HepG2 (cell line): ENCODE results near the gene C19orf44. TPM values are rescaled to one million over a fixed set of nuclear protein-coding genes. Genes with fewer than 3 reads are reported as not detected.
A peak's percentile ranks its signal among the peaks of the same experiment; 100 is the strongest.

Experiments used
- CBX2 ChIP-seq, 2 experiments: fragments of 200-600 bp in 1 of 2; sonication (generic); formaldehyde crosslinking in 1 of 2; IDR thresholded peaks; 2 replicates each; pipeline versions ENCODE4 v1.7.0 to v1.8.1; 2018 to 2022; ENCODE audit warnings: low read depth in 2 of 2, low read length in 1 of 2, mild to moderate bottlenecking in 1 of 2, missing genetic modification reagents in 1 of 2
- FOXJ3 ChIP-seq: sonication (generic); formaldehyde crosslinking; IDR thresholded peaks from 2 replicates; pipeline ENCODE4 v1.4.0; 2020; ENCODE audit warnings: missing genetic modification reagents, mild to moderate bottlenecking, borderline replicate concordance
- JUN ChIP-seq: sonication (generic); formaldehyde crosslinking; IDR thresholded peaks from 2 replicates; pipeline ENCODE4 v1.4.0; 2020; ENCODE audit warnings: mild to moderate bottlenecking, missing genetic modification reagents
- MIER3 ChIP-seq: IDR thresholded peaks from 2 replicates; pipeline ENCODE4 v1.6.1; 2016; ENCODE audit warnings: missing compliant biosample characterization, borderline replicate concordance
- NFKBIZ ChIP-seq: IDR thresholded peaks from 2 replicates; pipeline ENCODE4 v1.6.1; 2018; ENCODE audit warnings: missing genetic modification reagents, missing compliant biosample characterization
- NR2F2 ChIP-seq: IDR thresholded peaks from 2 replicates; pipeline ENCODE4 v1.6.1; 2012; ENCODE audit warnings: low read depth, inconsistent platforms, borderline replicate concordance
- PHB2 ChIP-seq: fragments of 450-650 bp; IDR thresholded peaks from 2 replicates; pipeline ENCODE4 v1.6.1; 2018; ENCODE audit not compliant: partially characterized antibody
- POLR2AphosphoS2 ChIP-seq: IDR thresholded peaks from 2 replicates; pipeline ENCODE4 v1.6.1; 2011; ENCODE audit warnings: low read depth, low read length, improper control_type of control experiment
- RARG ChIP-seq: sonication (generic); formaldehyde crosslinking; IDR thresholded peaks from 2 replicates; pipeline ENCODE4 v1.4.0; 2020; ENCODE audit warnings: low read depth, mild to moderate bottlenecking, missing genetic modification reagents
- REL ChIP-seq: sonication (generic); formaldehyde crosslinking; conservative IDR thresholded peaks from 2 replicates; pipeline ENCODE4 v1.8.0; 2022; ENCODE audit warnings: mild to moderate bottlenecking, missing genetic modification reagents, moderate library complexity
- RELA ChIP-seq: sonication (generic); formaldehyde crosslinking; IDR thresholded peaks from 2 replicates; pipeline ENCODE4 v1.4.0; 2020; ENCODE audit warnings: missing genetic modification reagents
- RXRA ChIP-seq: sonication (generic); formaldehyde crosslinking; IDR thresholded peaks from 2 replicates; pipeline ENCODE4 v1.5.1; 2020; ENCODE audit warnings: missing genetic modification reagents
- SUZ12 ChIP-seq: fragments of 150-350 bp; IDR thresholded peaks from 2 replicates; pipeline ENCODE4 v1.6.1; 2014; ENCODE audit warnings: low read depth, low read length
- TBX2 ChIP-seq: sonication (generic); formaldehyde crosslinking; IDR thresholded peaks from 2 replicates; pipeline ENCODE4 v1.5.0; 2020; ENCODE audit warnings: missing genetic modification reagents, mild to moderate bottlenecking, borderline replicate concordance
- XBP1 ChIP-seq: sonication (generic); formaldehyde crosslinking; IDR thresholded peaks from 2 replicates; pipeline ENCODE4 v1.5.0; 2020; ENCODE audit warnings: missing genetic modification reagents
- ZNF235 ChIP-seq: sonication (generic); formaldehyde crosslinking; IDR thresholded peaks from 2 replicates; pipeline ENCODE4 v1.8.1; 2023; ENCODE audit warnings: mild to moderate bottlenecking, missing genetic modification reagents, borderline replicate concordance
- ZNF343 ChIP-seq: sonication (generic); formaldehyde crosslinking; IDR thresholded peaks from 2 replicates; pipeline ENCODE4 v1.4.0; 2020; ENCODE audit warnings: mild to moderate bottlenecking, missing genetic modification reagents
- ZNF383 ChIP-seq: sonication (generic); formaldehyde crosslinking; IDR thresholded peaks from 2 replicates; pipeline ENCODE4 v1.4.0; 2020; ENCODE audit warnings: missing genetic modification reagents, mild to moderate bottlenecking, borderline replicate concordance
- ZNF547 ChIP-seq: sonication (generic); formaldehyde crosslinking; IDR thresholded peaks from 2 replicates; pipeline ENCODE4 v1.5.1; 2020; ENCODE audit warnings: mild to moderate bottlenecking, missing genetic modification reagents
- ZNF746 ChIP-seq: sonication (generic); formaldehyde crosslinking; IDR thresholded peaks from 2 replicates; pipeline ENCODE4 v1.8.0; 2022; ENCODE audit warnings: mild to moderate bottlenecking, missing genetic modification reagents
- ZSCAN12 ChIP-seq: sonication (generic); formaldehyde crosslinking; IDR thresholded peaks from 2 replicates; pipeline ENCODE4 v1.9.0; 2021; ENCODE audit warnings: mild to moderate bottlenecking, missing genetic modification reagents
- polyA plus RNA-seq, 8 experiments: library from polyadenylated mRNA; depleted of rRNA in 3 of 8; stranded (reverse) in 7 of 8; unstranded in 1 of 8; fragments of >200 nt; fragmentation: Illumina TruSeq in 4 of 8; extraction: Trizol in 4 of 8; gene quantifications; 2 replicates each; pipeline versions ENCODE4 v1.2.1 to v1.2.3, GENCODE V29; 2011 to 2016; ENCODE audit warnings: low read depth in 4 of 8, missing spikeins in 1 of 8, mixed read lengths in 1 of 8; ENCODE audit not compliant: insufficient read depth in 1 of 8
- total RNA-seq, 5 experiments: library from RNA; depleted of rRNA; stranded (reverse); fragments of >200 nt; fragmentation: Illumina TruSeq; extraction: Trizol; gene quantifications; 2 replicates each; pipeline ENCODE4 v1.2.3, GENCODE V29; 2016; ENCODE audit warnings: low read depth in 1 of 5
- TF ChIP-seq, protein P1 (sequence below): sonication (generic); formaldehyde crosslinking; IDR thresholded peaks from 2 replicates; pipeline ENCODE4 v1.4.0; 2020; ENCODE audit warnings: missing genetic modification reagents
- TF ChIP-seq, protein P2 (sequence below): IDR thresholded peaks from 2 replicates; pipeline ENCODE4 v1.6.1; 2016; ENCODE audit warnings: mild to moderate bottlenecking
- TF ChIP-seq, protein P3 (sequence below): sonication (generic); formaldehyde crosslinking; IDR thresholded peaks from 2 replicates; pipeline ENCODE4 v1.8.0; 2022; ENCODE audit warnings: mild to moderate bottlenecking, missing genetic modification reagents, borderline replicate concordance
- TF ChIP-seq, protein P4 (sequence below): sonication (generic); formaldehyde crosslinking; IDR thresholded peaks from 2 replicates; pipeline ENCODE4 v1.4.0; 2020; ENCODE audit warnings: missing genetic modification reagents

Gene C19orf44
- total and polyA plus RNA-seq, 2 of the 13 experiments (the other 11 are each of a cell fraction or from before 2014, with no cell fraction given): 3.2 to 4.3 TPM

DNA sequence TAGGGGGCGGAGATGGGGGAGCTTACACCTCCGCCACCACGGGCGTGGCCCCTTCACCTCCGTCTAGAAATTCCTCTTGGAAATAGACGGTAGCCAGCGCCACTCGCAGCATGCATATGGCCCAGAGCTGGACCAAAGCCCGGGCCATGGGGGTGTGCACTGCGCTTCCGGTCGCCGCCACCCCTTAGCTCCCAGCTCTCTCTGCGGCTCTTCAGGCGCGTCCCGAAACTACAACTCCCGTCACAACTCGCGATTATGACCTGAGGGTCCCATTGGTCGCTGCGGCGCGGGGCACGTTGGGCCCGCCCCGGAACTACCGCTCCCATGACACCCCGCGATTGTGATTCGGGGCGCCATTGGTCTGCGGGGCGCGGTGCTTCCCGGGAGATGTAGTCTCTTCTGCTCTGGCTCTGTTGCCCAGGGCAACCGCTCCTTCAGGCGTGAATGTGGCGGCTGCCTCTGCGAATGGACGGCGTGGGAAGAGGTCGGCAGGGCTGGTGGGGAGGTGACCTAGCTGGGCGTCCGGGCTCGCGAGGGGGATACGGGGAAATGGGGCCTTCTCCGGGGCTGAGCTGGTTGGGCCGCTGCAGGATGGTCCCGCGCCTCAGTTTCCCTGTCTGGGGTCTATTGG is at the start of gene C19orf44, which contains the start of gene CALR3 (continued):
- TF ChIP-seq, protein P1, sequence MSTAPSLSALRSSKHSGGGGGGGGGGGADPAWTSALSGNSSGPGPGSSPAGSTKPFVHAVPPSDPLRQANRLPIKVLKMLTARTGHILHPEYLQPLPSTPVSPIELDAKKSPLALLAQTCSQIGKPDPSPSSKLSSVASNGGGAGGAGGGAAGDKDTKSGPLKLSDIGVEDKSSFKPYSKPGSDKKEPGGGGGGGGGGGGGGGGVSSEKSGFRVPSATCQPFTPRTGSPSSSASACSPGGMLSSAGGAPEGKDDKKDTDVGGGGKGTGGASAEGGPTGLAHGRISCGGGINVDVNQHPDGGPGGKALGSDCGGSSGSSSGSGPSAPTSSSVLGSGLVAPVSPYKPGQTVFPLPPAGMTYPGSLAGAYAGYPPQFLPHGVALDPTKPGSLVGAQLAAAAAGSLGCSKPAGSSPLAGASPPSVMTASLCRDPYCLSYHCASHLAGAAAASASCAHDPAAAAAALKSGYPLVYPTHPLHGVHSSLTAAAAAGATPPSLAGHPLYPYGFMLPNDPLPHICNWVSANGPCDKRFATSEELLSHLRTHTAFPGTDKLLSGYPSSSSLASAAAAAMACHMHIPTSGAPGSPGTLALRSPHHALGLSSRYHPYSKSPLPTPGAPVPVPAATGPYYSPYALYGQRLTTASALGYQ (CRISPR knock-in tag): no peak; the same call in 1 of the 2 replicates
- TF ChIP-seq TBX2 (peak; percentile 84), RARG (CRISPR knock-in tag) (no peak), ZNF235 (CRISPR knock-in tag) (0 out of 2 replicates have a peak, but pooled peaks have one; percentile 14), FOXJ3 (CRISPR knock-in tag) (no peak), REL (CRISPR knock-in tag) (no peak), SUZ12 (peak; percentile 92), RXRA (CRISPR knock-in tag) (peak; percentile 66; the same call in 1 of the 2 replicates), NR2F2 (no peak), POLR2AphosphoS2 (no peak), ZNF383 (CRISPR knock-in tag) (0 out of 2 replicates have a peak, but pooled peaks have one; percentile 44), CBX2 (IDR thresholded peaks at IDR 0.05; ENCODE audit: low read depth, low read length) (no peak), CBX2 (CRISPR knock-in tag; IDR thresholded peaks at IDR 0.05; ENCODE audit: low read depth) (no peak), NFKBIZ (CRISPR knock-in tag) (0 out of 2 replicates have a peak, but pooled peaks have one; percentile 24), ZNF343 (CRISPR knock-in tag) (no peak), ZNF547 (CRISPR knock-in tag) (peak; percentile 13; the same call in 1 of the 2 replicates), ZSCAN12 (CRISPR knock-in tag) (no peak), RELA (CRISPR knock-in tag) (no peak), XBP1 (no peak), JUN (no peak), ZNF746 (no peak), PHB2 (no peak), MIER3 (CRISPR knock-in tag) (peak; percentile 72; the same call in 1 of the 2 replicates)
- TF ChIP-seq, protein P2, sequence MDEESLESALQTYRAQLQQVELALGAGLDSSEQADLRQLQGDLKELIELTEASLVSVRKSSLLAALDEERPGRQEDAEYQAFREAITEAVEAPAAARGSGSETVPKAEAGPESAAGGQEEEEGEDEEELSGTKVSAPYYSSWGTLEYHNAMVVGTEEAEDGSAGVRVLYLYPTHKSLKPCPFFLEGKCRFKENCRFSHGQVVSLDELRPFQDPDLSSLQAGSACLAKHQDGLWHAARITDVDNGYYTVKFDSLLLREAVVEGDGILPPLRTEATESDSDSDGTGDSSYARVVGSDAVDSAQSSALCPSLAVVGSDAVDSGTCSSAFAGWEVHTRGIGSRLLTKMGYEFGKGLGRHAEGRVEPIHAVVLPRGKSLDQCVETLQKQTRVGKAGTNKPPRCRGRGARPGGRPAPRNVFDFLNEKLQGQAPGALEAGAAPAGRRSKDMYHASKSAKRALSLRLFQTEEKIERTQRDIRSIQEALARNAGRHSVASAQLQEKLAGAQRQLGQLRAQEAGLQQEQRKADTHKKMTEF (CRISPR knock-in tag): peak; percentile 82
- TF ChIP-seq, protein P3, sequence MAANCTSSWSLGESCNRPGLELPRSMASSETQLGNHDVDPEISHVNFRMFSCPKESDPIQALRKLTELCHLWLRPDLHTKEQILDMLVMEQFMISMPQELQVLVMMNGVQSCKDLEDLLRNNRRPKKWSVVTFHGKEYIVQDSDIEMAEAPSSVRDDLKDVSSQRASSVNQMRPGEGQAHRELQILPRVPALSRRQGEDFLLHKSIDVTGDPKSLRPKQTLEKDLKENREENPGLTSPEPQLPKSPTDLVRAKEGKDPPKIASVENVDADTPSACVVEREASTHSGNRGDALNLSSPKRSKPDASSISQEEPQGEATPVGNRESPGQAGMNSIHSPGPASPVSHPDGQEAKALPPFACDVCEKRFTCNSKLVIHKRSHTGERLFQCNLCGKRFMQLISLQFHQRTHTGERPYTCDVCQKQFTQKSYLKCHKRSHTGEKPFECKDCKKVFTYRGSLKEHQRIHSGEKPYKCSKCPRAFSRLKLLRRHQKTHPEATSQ (CRISPR knock-in tag): no peak
- TF ChIP-seq, protein P4, sequence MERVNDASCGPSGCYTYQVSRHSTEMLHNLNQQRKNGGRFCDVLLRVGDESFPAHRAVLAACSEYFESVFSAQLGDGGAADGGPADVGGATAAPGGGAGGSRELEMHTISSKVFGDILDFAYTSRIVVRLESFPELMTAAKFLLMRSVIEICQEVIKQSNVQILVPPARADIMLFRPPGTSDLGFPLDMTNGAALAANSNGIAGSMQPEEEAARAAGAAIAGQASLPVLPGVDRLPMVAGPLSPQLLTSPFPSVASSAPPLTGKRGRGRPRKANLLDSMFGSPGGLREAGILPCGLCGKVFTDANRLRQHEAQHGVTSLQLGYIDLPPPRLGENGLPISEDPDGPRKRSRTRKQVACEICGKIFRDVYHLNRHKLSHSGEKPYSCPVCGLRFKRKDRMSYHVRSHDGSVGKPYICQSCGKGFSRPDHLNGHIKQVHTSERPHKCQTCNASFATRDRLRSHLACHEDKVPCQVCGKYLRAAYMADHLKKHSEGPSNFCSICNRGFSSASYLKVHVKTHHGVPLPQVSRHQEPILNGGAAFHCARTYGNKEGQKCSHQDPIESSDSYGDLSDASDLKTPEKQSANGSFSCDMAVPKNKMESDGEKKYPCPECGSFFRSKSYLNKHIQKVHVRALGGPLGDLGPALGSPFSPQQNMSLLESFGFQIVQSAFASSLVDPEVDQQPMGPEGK (CRISPR knock-in tag): peak; percentile 90
